AG09319 (cell line): ENCODE data around the gene USP38.
"Not testable (repeated sequence)": the region's sequence is repeated elsewhere in the genome, so short reads cannot be mapped to it uniquely, and the experiment has no call there.

ENCODE experiments used
- DNase-seq: peaks from one replicate; pipeline ENCODE4 v3.0.0-alpha.2; 2010; ENCODE audit warnings: low read depth; ENCODE audit errors: extremely low read depth
- CTCF ChIP-seq: IDR thresholded peaks from 2 replicates; pipeline ENCODE4 v1.5.1; 2011; ENCODE audit warnings: low read depth, mild to moderate bottlenecking, inconsistent platforms, low read length, moderate library complexity

USP38 gene

GRCh38 chr4:143257356-143257755 is 72.6 kb downstream of the USP38 start:
- no peak for DNase-seq
- TF ChIP-seq CTCF = no peak

- no peak for TF ChIP-seq CTCF
- DNase-seq = no peak
These were observed 76.0 kb downstream of the USP38 start for GRCh38 chr4:143260750-143261149.

DNA sequence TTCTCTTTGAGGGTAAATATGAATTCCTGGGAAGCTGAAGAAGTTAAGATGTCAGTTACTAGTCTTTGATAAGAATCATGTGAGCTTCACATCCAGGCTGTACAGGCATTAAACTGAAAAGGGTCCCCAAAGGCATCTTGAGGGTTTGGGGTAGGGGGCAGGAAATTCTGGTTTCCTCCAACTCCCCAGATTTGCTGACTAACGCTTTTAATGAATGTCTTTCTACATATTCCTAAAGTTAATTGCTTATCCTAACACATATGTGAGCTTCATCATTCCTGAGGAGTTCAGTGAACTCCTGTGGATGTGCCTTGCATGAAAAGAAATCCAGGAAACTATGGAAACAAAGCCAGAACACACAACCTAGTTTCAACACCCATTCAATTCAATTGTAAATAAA is 78.1 kb downstream of the USP38 start:
- no peak for DNase-seq
- TF ChIP-seq CTCF = no peak

- DNase-seq = not testable (repeated sequence)
These were observed 83.0 kb downstream of the USP38 start for GRCh38 chr4:143267690-143268089.

GRCh38 chr4:143270256-143270838 is 85.6 kb downstream of the USP38 start:
- no peak for TF ChIP-seq CTCF
- DNase-seq = no peak
